Right lobe of liver (tissue), 4 donors: ENCODE measurements around the gene AMHR2.

Experiments
- POLR2A ChIP-seq: fragments of 450-650 bp; IDR thresholded peaks from one replicate; pipeline ENCODE4 v1.6.1; 2017; ENCODE audit warnings: antibody characterized with exemption, mild to moderate bottlenecking
- TF ChIP-seq, protein P1 (sequence below), 4 donors: fragments of 200-600 bp in 3 of 4; fragments of 450-650 bp in 1 of 4; IDR thresholded peaks; one replicate each; pipeline versions ENCODE4 v1.5.1 to v1.8.0; 2016 to 2022; ENCODE audit warnings: antibody characterized with exemption in 4 of 4, mild to moderate bottlenecking in 2 of 4
- donor health status: DM: no; HTN: no; CAD: no.
- donor health status: DM: no; HTN: no; CAD: no.
- donor health status: DM: no; HTN: yes; CAD: no.

DNA sequence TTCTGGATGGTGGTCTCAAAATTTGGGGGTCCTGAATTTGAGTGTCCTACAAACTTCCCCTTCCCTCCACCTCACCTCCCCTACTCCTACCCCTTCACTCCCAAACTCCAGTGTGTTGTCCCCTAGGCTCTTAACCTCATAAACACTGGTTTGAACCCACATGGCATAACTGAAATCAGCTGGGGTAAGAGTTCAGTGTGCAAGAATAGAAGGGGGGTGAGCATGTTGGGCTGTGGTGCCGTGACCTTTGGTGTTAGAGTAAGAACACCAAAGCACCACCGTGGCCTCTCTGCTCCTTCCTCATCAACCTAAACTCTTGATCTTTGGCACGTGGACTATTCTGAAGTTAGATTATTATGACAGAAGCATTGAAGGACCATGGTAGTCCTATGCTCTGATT is 39.3 kb downstream of the AMHR2 start:
- TF ChIP-seq, protein P1, sequence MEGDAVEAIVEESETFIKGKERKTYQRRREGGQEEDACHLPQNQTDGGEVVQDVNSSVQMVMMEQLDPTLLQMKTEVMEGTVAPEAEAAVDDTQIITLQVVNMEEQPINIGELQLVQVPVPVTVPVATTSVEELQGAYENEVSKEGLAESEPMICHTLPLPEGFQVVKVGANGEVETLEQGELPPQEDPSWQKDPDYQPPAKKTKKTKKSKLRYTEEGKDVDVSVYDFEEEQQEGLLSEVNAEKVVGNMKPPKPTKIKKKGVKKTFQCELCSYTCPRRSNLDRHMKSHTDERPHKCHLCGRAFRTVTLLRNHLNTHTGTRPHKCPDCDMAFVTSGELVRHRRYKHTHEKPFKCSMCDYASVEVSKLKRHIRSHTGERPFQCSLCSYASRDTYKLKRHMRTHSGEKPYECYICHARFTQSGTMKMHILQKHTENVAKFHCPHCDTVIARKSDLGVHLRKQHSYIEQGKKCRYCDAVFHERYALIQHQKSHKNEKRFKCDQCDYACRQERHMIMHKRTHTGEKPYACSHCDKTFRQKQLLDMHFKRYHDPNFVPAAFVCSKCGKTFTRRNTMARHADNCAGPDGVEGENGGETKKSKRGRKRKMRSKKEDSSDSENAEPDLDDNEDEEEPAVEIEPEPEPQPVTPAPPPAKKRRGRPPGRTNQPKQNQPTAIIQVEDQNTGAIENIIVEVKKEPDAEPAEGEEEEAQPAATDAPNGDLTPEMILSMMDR (IDR thresholded peaks at IDR 0.05) = no peak
- no peak for TF ChIP-seq POLR2A
